Vagina (tissue), 2 donors: ENCODE results near the gene NFKBIZ.

Experiments
- POLR2A ChIP-seq, 2 donors: fragments of 450-650 bp; IDR thresholded peaks; one replicate each; pipeline ENCODE4 v1.6.1; 2017; ENCODE audit warnings: antibody characterized with exemption in 2 of 2, mild to moderate bottlenecking in 2 of 2, moderate library complexity in 2 of 2
- POLR2AphosphoS5 ChIP-seq, 2 donors: sonication (generic); formaldehyde crosslinking; IDR thresholded peaks; one replicate each; pipeline ENCODE4 v1.9.0; 2017; ENCODE audit warnings: antibody characterized with exemption in 2 of 2, mild to moderate bottlenecking in 2 of 2, low read depth in 1 of 2; ENCODE audit not compliant: insufficient read depth in 1 of 2
- TF ChIP-seq, protein P1 (sequence below), 3 experiments: fragments of 450-650 bp in 2 of 3; fragments of 200-600 bp in 1 of 3; sonication (generic) in 1 of 3; IDR thresholded peaks; one replicate each; pipeline ENCODE4 v1.5.1; 2017 to 2019; ENCODE audit warnings: antibody characterized with exemption in 3 of 3, mild to moderate bottlenecking in 2 of 3, moderate library complexity in 2 of 3

DNA sequence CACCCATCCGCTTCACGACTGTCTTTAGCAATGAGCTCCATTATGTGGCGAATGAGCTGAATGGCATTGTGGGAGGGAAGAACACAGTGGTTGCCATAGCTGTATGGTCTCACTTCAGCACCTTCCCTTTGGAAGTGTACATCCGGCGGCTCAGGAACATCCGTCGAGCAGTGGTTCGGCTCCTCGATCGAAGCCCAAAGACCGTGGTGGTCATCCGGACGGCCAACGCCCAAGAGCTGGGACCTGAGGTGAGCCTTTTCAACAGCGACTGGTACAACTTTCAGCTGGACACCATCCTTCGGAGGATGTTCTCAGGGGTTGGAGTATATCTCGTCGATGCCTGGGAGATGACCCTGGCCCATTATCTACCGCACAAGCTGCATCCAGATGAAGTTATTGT, 27.8 kb upstream of the NFKBIZ start:
- TF ChIP-seq, protein P1, sequence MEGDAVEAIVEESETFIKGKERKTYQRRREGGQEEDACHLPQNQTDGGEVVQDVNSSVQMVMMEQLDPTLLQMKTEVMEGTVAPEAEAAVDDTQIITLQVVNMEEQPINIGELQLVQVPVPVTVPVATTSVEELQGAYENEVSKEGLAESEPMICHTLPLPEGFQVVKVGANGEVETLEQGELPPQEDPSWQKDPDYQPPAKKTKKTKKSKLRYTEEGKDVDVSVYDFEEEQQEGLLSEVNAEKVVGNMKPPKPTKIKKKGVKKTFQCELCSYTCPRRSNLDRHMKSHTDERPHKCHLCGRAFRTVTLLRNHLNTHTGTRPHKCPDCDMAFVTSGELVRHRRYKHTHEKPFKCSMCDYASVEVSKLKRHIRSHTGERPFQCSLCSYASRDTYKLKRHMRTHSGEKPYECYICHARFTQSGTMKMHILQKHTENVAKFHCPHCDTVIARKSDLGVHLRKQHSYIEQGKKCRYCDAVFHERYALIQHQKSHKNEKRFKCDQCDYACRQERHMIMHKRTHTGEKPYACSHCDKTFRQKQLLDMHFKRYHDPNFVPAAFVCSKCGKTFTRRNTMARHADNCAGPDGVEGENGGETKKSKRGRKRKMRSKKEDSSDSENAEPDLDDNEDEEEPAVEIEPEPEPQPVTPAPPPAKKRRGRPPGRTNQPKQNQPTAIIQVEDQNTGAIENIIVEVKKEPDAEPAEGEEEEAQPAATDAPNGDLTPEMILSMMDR (IDR thresholded peaks at IDR 0.05) = no peak
- TF ChIP-seq POLR2AphosphoS5 (IDR thresholded peaks at IDR 0.05; ENCODE audit: insufficient read depth in 1 of 2, low read depth in 1 of 2) = no peak
- TF ChIP-seq POLR2A (IDR thresholded peaks at IDR 0.05) = no peak
